DMS153 treated with DMSO at 0.1 percent for 48 hours (cell line): ENCODE data around the gene ZNF483.
"Not testable (repeated sequence)": the region's sequence is repeated elsewhere in the genome, so short reads cannot be mapped to it uniquely, and the experiment has no call there.

Source experiments
- DNase-seq: peaks from one replicate; lab custom pipeline; 2025; ENCODE audit not compliant: unreplicated experiment; lab: John Stamatoyannopoulos, UW

Gene ZNF483

GRCh38 chr9:111605041-111605559 lies 80.1 kb downstream of the ZNF483 start:
- DNase-seq = no peak

- DNase-seq = no peak
Measured at GRCh38 chr9:111610149-111610548, 85.2 kb downstream of the ZNF483 start.

GRCh38 chr9:111610845-111611244 lies 85.9 kb downstream of the ZNF483 start:
- DNase-seq = no peak

- DNase-seq = no peak
Measured at GRCh38 chr9:111613436-111614040, 88.6 kb downstream of the ZNF483 start.

GRCh38 chr9:111615928-111616327 lies 90.9 kb downstream of the ZNF483 start:
- no peak for DNase-seq

- not testable (repeated sequence) for DNase-seq
Measured at GRCh38 chr9:111617349-111617748, 92.4 kb downstream of the ZNF483 start.

- no peak for DNase-seq
Measured at GRCh38 chr9:111621895-111622480, 97.0 kb downstream of the ZNF483 start.

- no peak for DNase-seq
Measured at GRCh38 chr9:111622626-111623025, 97.6 kb downstream of the ZNF483 start.
